Astrocyte of the hippocampus (primary cell): ENCODE results near the gene PRORP.
"Not testable (repeated sequence)": the region's sequence is repeated elsewhere in the genome, so short reads cannot be mapped to it uniquely, and the experiment has no call there.

ENCODE experiments used
- DNase-seq: peaks from one replicate; pipeline ENCODE4 v3.0.0; 2011; ENCODE audit warnings: low read depth, low spot score

PRORP gene

GRCh38 chr14:35121887-35122695 lies at the start of gene PRORP, which contains the start of gene PPP2R3C:
TSS of gene PRORP (plus strand) at chr14:35122552. CDS start at chr14:35123246, 694 bp downstream.
TSS of gene PPP2R3C (minus strand) at chr14:35121990. CDS start at chr14:35121959, 31 bp downstream.
- peak; percentile 93 for DNase-seq

GRCh38 chr14:35073486-35073885 lies 48.9 kb upstream of the PRORP start:
- DNase-seq = no peak

DNA sequence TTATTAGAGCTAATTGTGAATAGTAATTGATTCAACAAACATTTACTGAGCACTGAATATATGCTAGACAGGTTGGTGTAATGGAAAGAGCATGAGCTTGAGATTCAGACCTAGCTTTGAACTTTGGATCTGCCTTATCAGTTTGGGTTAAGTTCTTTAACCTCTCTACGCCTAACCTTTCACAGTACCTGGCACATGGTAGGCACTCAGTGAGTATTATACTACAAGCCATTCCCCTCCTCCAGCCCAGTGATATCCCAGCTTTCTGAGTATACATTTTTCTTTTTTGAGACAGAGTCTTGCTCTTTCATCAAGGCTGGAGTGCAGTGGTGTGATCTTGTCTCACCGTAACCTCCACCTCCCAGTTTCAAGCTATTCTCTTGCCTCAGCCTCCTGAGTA lies 44.3 kb upstream of the PRORP start:
- DNase-seq = no peak

- DNase-seq = no peak
Measured at GRCh38 chr14:35079742-35080141, 42.6 kb upstream of the PRORP start.

DNA sequence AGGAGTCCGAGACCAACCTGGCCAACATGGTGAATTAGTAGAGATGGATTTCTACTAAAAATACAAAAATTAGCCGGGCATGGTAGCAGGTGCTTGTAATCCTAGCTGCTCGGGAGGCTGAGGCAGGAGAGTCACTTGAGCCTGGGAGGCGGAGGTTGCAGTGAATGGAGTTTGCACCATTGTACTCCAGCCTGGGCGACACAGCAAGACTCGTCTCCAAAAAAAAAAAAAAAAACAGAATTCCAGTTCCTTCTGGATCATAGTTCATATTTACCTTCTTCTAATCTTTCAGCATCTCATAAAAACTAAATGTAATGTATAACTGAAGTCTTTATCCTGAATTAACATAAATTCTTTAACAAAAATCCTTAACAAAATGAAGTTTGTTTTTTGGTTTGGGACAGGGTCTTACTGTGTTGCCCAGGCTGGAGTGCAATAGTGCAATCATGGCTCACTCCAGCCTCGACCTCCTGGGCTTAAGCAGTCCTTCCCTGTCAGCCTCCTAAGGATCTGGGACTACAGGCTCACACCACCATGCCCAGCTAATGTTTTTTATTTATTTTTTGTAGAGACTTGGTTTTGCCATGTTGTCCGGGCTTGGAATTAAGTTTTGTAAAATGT lies 38.7 kb upstream of the PRORP start:
- no peak for DNase-seq

DNA sequence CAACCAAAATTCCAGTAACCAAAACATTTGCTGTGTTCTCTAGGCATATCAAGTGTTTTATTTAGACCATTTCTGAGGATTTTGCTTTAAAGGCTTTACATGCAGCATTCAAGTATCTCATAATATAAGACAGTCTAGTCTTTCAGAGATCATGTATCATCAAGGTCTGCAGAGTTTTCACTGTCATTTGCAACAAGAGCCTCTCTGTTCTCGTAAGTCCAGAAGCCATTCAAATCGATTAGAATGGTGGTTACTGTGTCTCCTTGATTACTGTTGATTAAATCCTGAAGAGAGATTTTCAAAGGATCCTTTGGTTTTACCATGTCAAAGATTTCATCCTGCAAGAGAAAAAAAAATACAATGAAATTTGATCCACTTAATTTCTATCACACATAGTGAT lies 36.9 kb upstream of the PRORP start:
- DNase-seq = no peak

GRCh38 chr14:35088514-35088913 lies 33.8 kb upstream of the PRORP start:
- DNase-seq = no peak

DNA sequence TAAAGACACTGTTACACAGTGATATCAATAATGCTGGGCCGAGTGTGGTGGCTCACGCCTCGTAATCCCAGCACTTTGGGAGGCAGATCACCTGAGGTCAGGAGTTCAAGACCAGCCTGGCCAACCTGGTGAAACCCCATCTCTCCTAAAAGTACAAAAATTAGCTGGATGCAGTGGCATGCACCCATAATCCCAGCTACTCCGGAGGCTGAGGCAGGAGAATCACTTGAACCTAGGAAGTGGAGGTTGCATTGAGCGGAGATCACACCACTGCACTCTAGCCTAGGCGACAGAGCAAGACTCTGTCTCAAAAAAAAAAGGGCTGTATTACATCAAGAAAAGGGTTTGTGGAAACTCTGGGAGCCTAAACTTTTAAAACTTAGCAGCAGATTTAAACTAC lies 27.7 kb upstream of the PRORP start:
- DNase-seq = not testable (repeated sequence)

DNA sequence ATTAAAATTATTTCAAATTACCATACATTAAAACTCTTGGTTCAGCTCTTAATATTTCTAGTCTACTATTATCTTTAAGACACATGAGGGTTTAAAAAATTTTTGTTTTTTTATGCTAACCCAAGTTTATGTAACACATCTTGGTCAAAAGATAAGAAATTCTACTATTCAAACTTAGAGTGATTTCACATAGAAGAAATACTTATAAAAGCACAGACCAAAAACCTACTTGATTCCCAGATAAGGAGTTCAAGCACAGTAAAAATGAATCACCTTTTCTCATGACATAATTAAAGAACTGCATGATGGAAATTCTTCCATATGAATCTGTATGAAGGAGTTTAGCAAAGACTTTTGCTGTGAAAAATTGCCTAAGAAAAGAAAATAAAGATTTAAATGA lies 14.5 kb upstream of the PRORP start:
- DNase-seq = no peak

DNA sequence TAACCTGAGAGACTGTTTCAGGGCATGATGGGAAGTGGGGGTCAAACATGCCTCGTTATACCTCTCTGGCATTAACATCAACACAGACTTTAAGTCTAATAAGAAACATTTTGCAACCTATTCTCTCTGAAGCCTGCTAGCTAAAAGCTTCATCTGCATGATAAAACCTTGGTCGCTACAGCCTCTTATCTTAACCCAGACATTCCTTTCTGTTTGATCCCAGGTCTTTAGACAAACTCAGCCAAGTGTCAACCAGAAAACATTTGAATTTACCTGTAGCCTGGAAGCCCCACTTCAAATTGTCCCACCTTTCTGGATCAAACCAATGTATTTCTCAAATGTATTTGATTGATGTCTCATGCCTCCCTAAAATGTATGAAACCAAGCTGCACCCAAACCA lies 9.7 kb upstream of the PRORP start:
- no peak for DNase-seq

DNA sequence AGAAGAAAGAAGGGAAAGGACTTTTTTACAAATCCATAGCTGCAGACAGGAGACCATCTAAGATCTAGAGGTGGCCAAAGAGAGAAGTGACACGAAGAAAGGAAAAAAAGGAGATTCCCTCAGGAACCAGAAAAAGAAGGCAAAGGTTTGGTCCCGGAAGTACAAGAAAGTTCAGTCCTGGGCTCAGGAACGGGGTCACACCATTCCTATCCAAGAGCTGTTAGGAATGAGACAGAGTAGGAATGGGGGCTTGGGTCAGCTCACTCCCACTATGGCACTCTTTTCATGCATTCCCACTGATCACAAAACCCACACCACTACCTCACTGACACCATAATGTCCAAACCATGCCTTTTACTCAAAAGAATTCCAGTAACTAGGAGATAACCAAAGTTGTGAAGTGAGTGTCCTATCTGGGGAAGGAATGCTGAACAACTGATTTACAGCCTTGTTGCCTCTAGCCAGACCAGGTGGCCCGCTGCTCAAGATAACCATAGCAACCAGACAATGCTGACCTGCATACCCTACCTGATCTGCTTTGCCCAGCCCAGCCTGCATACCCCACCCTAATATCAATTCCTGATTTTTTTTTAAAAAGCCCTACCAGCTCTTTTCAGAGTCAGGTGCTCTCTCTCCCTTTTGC lies 8.9 kb upstream of the PRORP start:
- DNase-seq = no peak

- no peak for DNase-seq
Measured at GRCh38 chr14:35114036-35114435, 8.3 kb upstream of the PRORP start.

GRCh38 chr14:35116242-35116641 lies 6.1 kb upstream of the PRORP start:
- DNase-seq = no peak

- DNase-seq = no peak
Measured at GRCh38 chr14:35117112-35117511, 5.2 kb upstream of the PRORP start.

GRCh38 chr14:35121026-35121886 lies 1.1 kb upstream of the PRORP start:
- peak; percentile 96 for DNase-seq

GRCh38 chr14:35122696-35123387 lies 490 bp downstream of the PRORP start:
- peak; percentile 45 for DNase-seq

DNA sequence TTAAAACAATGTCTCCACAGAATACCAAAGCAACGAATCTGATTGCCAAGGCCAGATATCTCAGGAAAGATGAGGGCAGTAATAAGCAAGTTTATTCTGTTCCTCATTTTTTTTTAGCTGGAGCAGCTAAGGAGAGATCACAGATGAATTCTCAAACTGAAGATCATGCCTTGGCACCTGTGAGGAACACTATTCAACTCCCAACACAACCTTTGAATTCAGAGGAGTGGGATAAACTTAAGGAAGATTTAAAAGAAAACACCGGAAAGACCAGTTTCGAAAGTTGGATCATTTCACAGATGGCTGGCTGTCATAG lies 994 bp downstream of the PRORP start:
- DNase-seq = no peak

- no peak for DNase-seq
Measured at GRCh38 chr14:35124127-35124526, 1.8 kb downstream of the PRORP start.

- DNase-seq = no peak
Measured at GRCh38 chr14:35133542-35134328, 11.4 kb downstream of the PRORP start.

GRCh38 chr14:35134329-35135123 lies 12.2 kb downstream of the PRORP start:
- peak; percentile 16 for DNase-seq
